SK-N-SH treated with all-trans-retinoic acid at 6 μM for 48 hours (cell line): Measurements from ENCODE around the gene KIFBP.

Experiments used
- CREB5 ChIP-seq: fragments of 250-450 bp; sonication (Bioruptor Pico); IDR thresholded peaks from 2 replicates; pipeline ENCODE4 v1.5.1; 2020; ENCODE audit warnings: low read depth, mild to moderate bottlenecking, moderate library complexity
- GLIS3 ChIP-seq: fragments of 250-450 bp; sonication (Bioruptor Pico); IDR thresholded peaks from 2 replicates; pipeline ENCODE4 v1.5.0; 2020; ENCODE audit warnings: mild to moderate bottlenecking, moderate library complexity
- PPARA ChIP-seq: fragments of 250-450 bp; sonication (Bioruptor Pico); IDR thresholded peaks from 2 replicates; pipeline ENCODE4 v1.5.0; 2020; ENCODE audit warnings: mild to moderate bottlenecking, borderline replicate concordance
- RARB ChIP-seq: fragments of 250-450 bp; sonication (Bioruptor Pico); IDR thresholded peaks from 2 replicates; pipeline ENCODE4 v1.8.0; 2021; ENCODE audit warnings: mild to moderate bottlenecking, moderate library complexity
- TCF4 ChIP-seq: fragments of 250-450 bp; sonication (Bioruptor Pico); IDR thresholded peaks from 2 replicates; pipeline ENCODE4 v1.8.0; 2021; ENCODE audit warnings: mild to moderate bottlenecking, moderate library complexity, borderline replicate concordance
- TSHZ2 ChIP-seq: fragments of 250-450 bp; sonication (Bioruptor Pico); IDR thresholded peaks from 2 replicates; pipeline ENCODE4 v1.5.0; 2020; ENCODE audit warnings: mild to moderate bottlenecking, moderate library complexity
- ZFP3 ChIP-seq: fragments of 250-450 bp; sonication (Bioruptor Pico); IDR thresholded peaks from 2 replicates; pipeline ENCODE4 v1.5.0; 2020; ENCODE audit warnings: mild to moderate bottlenecking, moderate library complexity
- ZFP30 ChIP-seq: fragments of 450-650 bp; formaldehyde crosslinking; IDR thresholded peaks from 2 replicates; pipeline ENCODE4 v1.5.0; 2022; ENCODE audit warnings: mild to moderate bottlenecking, moderate library complexity
- ZNF8 ChIP-seq: fragments of 450-650 bp; formaldehyde crosslinking; IDR thresholded peaks from 2 replicates; pipeline ENCODE4 v1.5.0; 2020; ENCODE audit warnings: mild to moderate bottlenecking, moderate library complexity
- TF ChIP-seq, protein P1 (sequence below): fragments of 250-450 bp; sonication (Bioruptor Pico); IDR thresholded peaks from 2 replicates; pipeline ENCODE4 v1.8.0; 2020; ENCODE audit warnings: mild to moderate bottlenecking, moderate library complexity, borderline replicate concordance

- TF ChIP-seq GLIS3 (no peak), ZFP3 (no peak), PPARA (CRISPR knock-in tag) (no peak), CREB5 (CRISPR knock-in tag) (no peak), ZFP30 (no peak), RARB (CRISPR knock-in tag) (no peak), TSHZ2 (no peak), ZNF8 (CRISPR knock-in tag) (no peak), TCF4 (no peak)
- TF ChIP-seq, protein P1, sequence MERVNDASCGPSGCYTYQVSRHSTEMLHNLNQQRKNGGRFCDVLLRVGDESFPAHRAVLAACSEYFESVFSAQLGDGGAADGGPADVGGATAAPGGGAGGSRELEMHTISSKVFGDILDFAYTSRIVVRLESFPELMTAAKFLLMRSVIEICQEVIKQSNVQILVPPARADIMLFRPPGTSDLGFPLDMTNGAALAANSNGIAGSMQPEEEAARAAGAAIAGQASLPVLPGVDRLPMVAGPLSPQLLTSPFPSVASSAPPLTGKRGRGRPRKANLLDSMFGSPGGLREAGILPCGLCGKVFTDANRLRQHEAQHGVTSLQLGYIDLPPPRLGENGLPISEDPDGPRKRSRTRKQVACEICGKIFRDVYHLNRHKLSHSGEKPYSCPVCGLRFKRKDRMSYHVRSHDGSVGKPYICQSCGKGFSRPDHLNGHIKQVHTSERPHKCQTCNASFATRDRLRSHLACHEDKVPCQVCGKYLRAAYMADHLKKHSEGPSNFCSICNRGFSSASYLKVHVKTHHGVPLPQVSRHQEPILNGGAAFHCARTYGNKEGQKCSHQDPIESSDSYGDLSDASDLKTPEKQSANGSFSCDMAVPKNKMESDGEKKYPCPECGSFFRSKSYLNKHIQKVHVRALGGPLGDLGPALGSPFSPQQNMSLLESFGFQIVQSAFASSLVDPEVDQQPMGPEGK (CRISPR knock-in tag): no peak
Observed at GRCh38 chr10:69065406-69066361, 77.1 kb downstream of the KIFBP start.
